Measurements from ENCODE around the gene SKAP2. TPM values are rescaled to one million over a fixed set of nuclear protein-coding genes. Genes with fewer than 3 reads are reported as not detected.

The SKAP2 gene
- total RNA-seq, 1 experiment from 2014 or later, result 66.8 TPM

- H3K36me3 ChIP-seq (ENCODE audit: control insufficient read depth, insufficient read depth, low read length), result no peaks in the 10 kb centered on the region
- DNase-seq (ENCODE audit: low read depth, low spot score), result no peak
- H3K27ac ChIP-seq (ENCODE audit: low read length), result no peak overlapping the region
- H3K27me3 ChIP-seq (ENCODE audit: control insufficient read depth, insufficient read depth, low read length), result no peaks in the 10 kb centered on the region
- in situ Hi-C loops (cut with HindIII; ENCODE audit: low pct_unique_long_range_greater_than_20kb, low sequenced_read_pairs), result no loop called here
- ChIA-PET CTCF (interaction anchor here (0.6 kb wide), 1 partner anchor 968 kb away, joined by 3 read pairs; no protein-coding TSS in a partner anchor), POLR2A (no interaction called here)
- no peaks in the 10 kb centered on the region for H3K9me3 ChIP-seq (ENCODE audit: control insufficient read depth, insufficient read depth, low read depth, low read length)
- intact Hi-C loops (cut with micrococcal nuclease; ENCODE audit: unreplicated experiment), result no loop called here
- no peak overlapping the region for H3K4me3 ChIP-seq (ENCODE audit: low read depth in 2 of 2, low read length in 2 of 2)
- TF ChIP-seq POLR2AphosphoS5 (IDR thresholded peaks at IDR 0.05; ENCODE audit: low read depth, low read length) (no peak), REST (IDR thresholded peaks at IDR 0.05; ENCODE audit: insufficient read depth in 1 of 2, low read depth in 2 of 2, low read length in 1 of 2) (no peak), TCF7L2 (IDR thresholded peaks at IDR 0.05; ENCODE audit: low read depth, low read length) (no peak), CTCF (IDR thresholded peaks at IDR 0.05) (no peak)
- H3K4me1 ChIP-seq (ENCODE audit: control insufficient read depth, insufficient read depth, low read length), result no peaks in the 10 kb centered on the region; the same call in 1 of the 2 replicates
- BruUV-seq (replicated peaks), result no TSS peak
- ATAC-seq, result no peak
These were observed 163.5 kb downstream of the SKAP2 start for GRCh38 chr7:26700893-26701292.

- Histone ChIP-seq H3K36me3 (ENCODE audit: control insufficient read depth, insufficient read depth, low read length) (no peaks in the 10 kb centered on the region), H3K27ac (ENCODE audit: low read length) (no peak overlapping the region), H3K4me1 (ENCODE audit: control insufficient read depth, insufficient read depth, low read length) (no peaks in the 10 kb centered on the region), H3K4me3 (ENCODE audit: low read depth in 2 of 2, low read length in 2 of 2) (no peak overlapping the region), H3K9me3 (ENCODE audit: control insufficient read depth, insufficient read depth, low read depth, low read length) (no peaks in the 10 kb centered on the region), H3K27me3 (ENCODE audit: control insufficient read depth, insufficient read depth, low read length) (no peaks in the 10 kb centered on the region)
- intact Hi-C loops (cut with micrococcal nuclease; ENCODE audit: unreplicated experiment) (no loop called here), in situ Hi-C loops (cut with HindIII; ENCODE audit: low pct_unique_long_range_greater_than_20kb, low sequenced_read_pairs) (no loop called here)
- ATAC-seq (no peak), DNase-seq (ENCODE audit: low read depth, low spot score) (no peak)
- no TSS peak for BruUV-seq (replicated peaks)
- ChIA-PET POLR2A (no interaction called here), CTCF (interaction anchor here (0.6 kb wide), 1 partner anchor 968 kb away, joined by 3 read pairs; no protein-coding TSS in a partner anchor)
- no peak for TF ChIP-seq CTCF (IDR thresholded peaks at IDR 0.05)
- TF ChIP-seq POLR2AphosphoS5 (IDR thresholded peaks at IDR 0.05; ENCODE audit: low read depth, low read length), result no peak
- TF ChIP-seq TCF7L2 (IDR thresholded peaks at IDR 0.05; ENCODE audit: low read depth, low read length), result no peak
- no peak for TF ChIP-seq REST (IDR thresholded peaks at IDR 0.05; ENCODE audit: insufficient read depth in 1 of 2, low read depth in 2 of 2, low read length in 1 of 2)
- TF ChIP-seq SIN3A (IDR thresholded peaks at IDR 0.05; ENCODE audit: borderline replicate concordance, insufficient read depth, low read depth, low read length), result no peak
These were observed 164.0 kb downstream of the SKAP2 start for GRCh38 chr7:26700386-26700785.

Data from Panc1 (cell line).